Measurements from ENCODE around the gene TRIM52. TPM values are rescaled to one million over a fixed set of nuclear protein-coding genes. Genes with fewer than 3 reads are reported as not detected.
"Not testable (repeated sequence)": the region's sequence is repeated elsewhere in the genome, so short reads cannot be mapped to it uniquely, and the experiment has no call there.

TRIM52 gene
- total RNA-seq, 4 donors from 2014 or later = 5.2 to 13.2 (median 9.3) TPM

DNA sequence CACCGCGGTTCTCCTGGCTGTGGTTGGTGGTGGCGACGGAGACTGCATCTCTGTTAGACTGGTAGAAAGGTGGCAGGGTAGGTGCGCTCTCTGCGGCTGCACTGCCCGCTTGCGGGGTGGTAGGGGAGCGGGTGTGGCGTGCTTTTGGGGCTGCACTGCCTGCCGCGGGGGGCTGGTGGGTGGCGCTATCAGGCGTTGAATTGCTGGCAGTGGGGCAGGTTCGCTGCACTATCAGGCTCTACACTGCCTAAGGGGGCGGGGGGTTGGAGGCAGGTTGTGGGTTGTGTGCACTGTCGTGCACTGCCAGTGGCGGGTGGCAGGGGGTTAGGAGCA lies 21.0 kb upstream of the TRIM52 start:
- intact Hi-C loops (cut with DNase I; ENCODE audit: low total_unique reads) = no loop called here
- no peak overlapping the region for H3K4me3 ChIP-seq (ENCODE audit: low read depth, poor library complexity, severe bottlenecking)
- TF ChIP-seq CTCF (IDR thresholded peaks at IDR 0.05) (no peak), POLR2A (IDR thresholded peaks at IDR 0.05) (no peak)
- peak in 1 of 2 donors; percentile 80 for DNase-seq (ENCODE audit: low spot score in 2 of 2)
- WGBS, 2 donors = 87 to 91% methylated on average over 18 of the region's 18 CpGs

- WGBS, 2 donors = 91 to 94% methylated on average over 40 of the region's 40 CpGs
- TF ChIP-seq CTCF (IDR thresholded peaks at IDR 0.05) (no peak), POLR2A (IDR thresholded peaks at IDR 0.05) (no peak)
- intact Hi-C loops (cut with DNase I; ENCODE audit: low total_unique reads) = no loop called here
- DNase-seq (ENCODE audit: low spot score in 2 of 2) = peak in 1 of 2 donors; percentile 46
- no peak overlapping the region for H3K4me3 ChIP-seq (ENCODE audit: low read depth, poor library complexity, severe bottlenecking)
Observed at GRCh38 chr5:181281077-181281983, 20.4 kb upstream of the TRIM52 start.

GRCh38 chr5:181280251-181280762 lies 19.4 kb upstream of the TRIM52 start:
- no peak for DNase-seq (ENCODE audit: low spot score in 2 of 2)
- intact Hi-C loops (cut with DNase I; ENCODE audit: low total_unique reads) = no loop called here
- TF ChIP-seq CTCF (IDR thresholded peaks at IDR 0.05) (no peak), POLR2A (IDR thresholded peaks at IDR 0.05) (no peak)

DNA sequence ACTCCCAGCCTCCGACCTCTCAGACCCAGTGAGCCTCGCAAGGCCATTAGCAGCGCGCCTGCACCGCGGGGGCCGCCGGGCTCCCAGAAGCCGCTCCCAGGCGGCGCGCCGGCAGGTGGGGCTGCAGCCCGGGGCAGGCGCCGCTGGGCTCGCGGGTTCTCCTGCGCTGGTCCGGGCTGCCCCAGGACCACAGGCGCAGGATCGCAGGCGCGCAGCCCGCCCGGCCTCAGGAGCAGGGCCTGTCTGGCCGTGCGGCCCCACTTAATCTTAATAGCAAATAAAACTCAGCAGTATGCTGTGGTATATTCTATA lies 12.4 kb upstream of the TRIM52 start:
- H3K4me3 ChIP-seq (ENCODE audit: low read depth, poor library complexity, severe bottlenecking); intact Hi-C loops (cut with DNase I; ENCODE audit: low total_unique reads): not testable (repeated sequence)
- peak in 1 of 2 donors; percentile 72 for DNase-seq (ENCODE audit: low spot score in 2 of 2)
- 41 to 86% methylated on average over 22 to 28 of the region's 28 CpGs for WGBS, 2 donors

More at GRCh38 chr5:181280251-181280762, 19.4 kb upstream of the TRIM52 start:
- 84 to 88% methylated on average over 7 of the region's 7 CpGs for WGBS, 2 donors
- H3K4me3 ChIP-seq (ENCODE audit: low read depth, poor library complexity, severe bottlenecking) = no peak overlapping the region

DNA sequence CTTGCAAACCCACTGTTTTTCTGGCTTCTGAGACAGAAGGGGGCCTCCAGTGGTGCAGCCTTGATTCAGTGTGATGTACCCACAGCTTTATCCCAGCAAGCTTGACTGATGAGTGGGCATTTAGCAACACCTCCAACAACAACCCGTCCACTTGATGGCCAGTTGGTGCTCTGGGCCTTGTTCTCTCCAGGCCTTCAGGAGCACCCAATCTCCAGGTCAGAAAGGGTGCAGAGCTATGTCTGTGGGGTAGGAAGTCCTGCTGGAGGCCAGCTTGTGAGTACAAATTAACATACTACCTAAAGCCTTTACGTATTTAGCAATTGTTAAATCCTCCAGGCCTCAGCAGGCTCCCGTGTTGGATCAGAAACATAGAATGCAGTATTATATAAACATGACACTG lies 10.1 kb upstream of the TRIM52 start:
- intact Hi-C loops (cut with DNase I; ENCODE audit: low total_unique reads) = no loop called here
- peak in 1 of 2 donors; percentile 42 for DNase-seq (ENCODE audit: low spot score in 2 of 2)
- TF ChIP-seq POLR2A (IDR thresholded peaks at IDR 0.05) = no peak
- no peak overlapping the region for H3K4me3 ChIP-seq (ENCODE audit: low read depth, poor library complexity, severe bottlenecking)
- 85 to 91% methylated on average over 3 of the region's 3 CpGs for WGBS, 2 donors

GRCh38 chr5:181267907-181268306 lies 7.0 kb upstream of the TRIM52 start:
- H3K4me3 ChIP-seq (ENCODE audit: low read depth, poor library complexity, severe bottlenecking); intact Hi-C loops (cut with DNase I; ENCODE audit: low total_unique reads): not testable (repeated sequence)
- peak in 1 of 2 donors; percentile 28 for DNase-seq (ENCODE audit: low spot score in 2 of 2)
- WGBS, 2 donors = 85 to 86% methylated on average over 12 of the region's 12 CpGs

GRCh38 chr5:181267291-181267904 lies 6.5 kb upstream of the TRIM52 start:
- WGBS, 2 donors = 63 to 72% methylated on average over 8 of the region's 8 CpGs
- intact Hi-C loops (cut with DNase I; ENCODE audit: low total_unique reads); H3K4me3 ChIP-seq (ENCODE audit: low read depth, poor library complexity, severe bottlenecking): not testable (repeated sequence)
- peak in 1 of 2 donors; percentile 12 for DNase-seq (ENCODE audit: low spot score in 2 of 2)
